Epidermal melanocyte (primary cell): Measurements from ENCODE around the gene TELO2.

Experiments
- DNase-seq: peaks from one replicate; pipeline ENCODE4 v3.0.0; 2011; ENCODE audit warnings: low spot score; ENCODE audit not compliant: insufficient read length

The TELO2 gene

GRCh38 chr16:1518626-1519135 is 25.5 kb downstream of the TELO2 start:
- no peak for DNase-seq

- DNase-seq = no peak
Observed at GRCh38 chr16:1519831-1520230, 26.7 kb downstream of the TELO2 start.

GRCh38 chr16:1520461-1520860 is 27.3 kb downstream of the TELO2 start:
- no peak for DNase-seq

GRCh38 chr16:1523581-1524245 is 30.6 kb downstream of the TELO2 start:
- DNase-seq = no peak

- DNase-seq = no peak
Observed at GRCh38 chr16:1524366-1524765, 31.2 kb downstream of the TELO2 start.

GRCh38 chr16:1525871-1526607 is 32.9 kb downstream of the TELO2 start:
- DNase-seq = no peak

GRCh38 chr16:1526608-1527555 is 33.7 kb downstream of the TELO2 start:
- no peak for DNase-seq

- DNase-seq = no peak
Observed at GRCh38 chr16:1527836-1528811, 35.0 kb downstream of the TELO2 start.

GRCh38 chr16:1528921-1529537 is 35.9 kb downstream of the TELO2 start:
- no peak for DNase-seq

GRCh38 chr16:1530349-1530882 is 37.3 kb downstream of the TELO2 start:
- DNase-seq = no peak

GRCh38 chr16:1530883-1531637 is 37.9 kb downstream of the TELO2 start:
- peak; percentile 58 for DNase-seq

- no peak for DNase-seq
Observed at GRCh38 chr16:1531638-1531910, 38.4 kb downstream of the TELO2 start.

GRCh38 chr16:1532081-1532760 is 39.1 kb downstream of the TELO2 start:
- no peak for DNase-seq

- DNase-seq = no peak
Observed at GRCh38 chr16:1532771-1533170, 39.6 kb downstream of the TELO2 start.

- peak; percentile 63 for DNase-seq
Observed at GRCh38 chr16:1533443-1533951, 40.3 kb downstream of the TELO2 start, which contains the start of gene TMEM204. Gene TMEM204, plus strand, starts transcription at chr16:1533666. Its CDS starts 610 bp downstream, at chr16:1534276.

- no peak for DNase-seq
Observed at GRCh38 chr16:1534021-1535020, 41.2 kb downstream of the TELO2 start.
